GM19193 (cell line): ENCODE results near the gene RTF2.
A peak's percentile ranks its signal among the peaks of the same experiment; 100 is the strongest.

Source experiments
- POLR2A ChIP-seq: IDR thresholded peaks from 4 replicates; pipeline ENCODE4 v1.6.1; 2011; ENCODE audit not compliant: insufficient read depth, insufficient read length; ENCODE audit errors: extremely low read depth

RTF2 gene

GRCh38 chr20:56468316-56469076, at the start of gene RTF2:
TSS of gene RTF2 (plus strand) at chr20:56468627. CDS start at chr20:56468698, 71 bp downstream.
- TF ChIP-seq POLR2A = peak; percentile 81

GRCh38 chr20:56420028-56420427, 48.4 kb upstream of the RTF2 start:
- no peak for TF ChIP-seq POLR2A

GRCh38 chr20:56420940-56421688, 47.3 kb upstream of the RTF2 start:
- no peak for TF ChIP-seq POLR2A

- TF ChIP-seq POLR2A = no peak
These were observed 46.2 kb upstream of the RTF2 start for GRCh38 chr20:56422076-56422823.

GRCh38 chr20:56422824-56423189, 45.6 kb upstream of the RTF2 start:
- no peak for TF ChIP-seq POLR2A

GRCh38 chr20:56423211-56423610, 45.2 kb upstream of the RTF2 start:
- no peak for TF ChIP-seq POLR2A

GRCh38 chr20:56423886-56424285, 44.5 kb upstream of the RTF2 start:
- no peak for TF ChIP-seq POLR2A

- no peak for TF ChIP-seq POLR2A
These were observed 43.5 kb upstream of the RTF2 start for GRCh38 chr20:56424931-56425330.

- TF ChIP-seq POLR2A = no peak
These were observed 42.4 kb upstream of the RTF2 start for GRCh38 chr20:56426026-56426425.

GRCh38 chr20:56426926-56427325, 41.5 kb upstream of the RTF2 start:
- no peak for TF ChIP-seq POLR2A

GRCh38 chr20:56427797-56428196, 40.6 kb upstream of the RTF2 start:
- TF ChIP-seq POLR2A = no peak

GRCh38 chr20:56428410-56428809, 40.0 kb upstream of the RTF2 start:
- no peak for TF ChIP-seq POLR2A

- no peak for TF ChIP-seq POLR2A
These were observed 39.5 kb upstream of the RTF2 start for GRCh38 chr20:56428881-56429280.

- TF ChIP-seq POLR2A = no peak
These were observed 38.9 kb upstream of the RTF2 start for GRCh38 chr20:56429502-56429901.

- no peak for TF ChIP-seq POLR2A
These were observed 38.5 kb upstream of the RTF2 start for GRCh38 chr20:56429941-56430340.
